ENCODE results near the gene ZNF592. TPM values are rescaled to one million over a fixed set of nuclear protein-coding genes. Genes with fewer than 3 reads are reported as not detected.

ZNF592 gene
- total and polyA plus RNA-seq, 2 donors (not counting 3 experiments of a cell fraction or from before 2014, with no cell fraction given), result 12.3 to 21.1 TPM

GRCh38 chr15:84759018-84759417, 10.6 kb downstream of the ZNF592 start:
- ChIA-PET POLR2A (no interaction called here), CTCF (interaction anchor here (0.6 kb wide), 1 partner anchor 115 kb away, joined by 3 read pairs; no protein-coding TSS in a partner anchor)
- Histone ChIP-seq H3K9me3 (replicated peaks; ENCODE audit: control insufficient read depth, insufficient read depth, low read length) (no peaks in the 10 kb centered on the region), H3K27ac (ENCODE audit: insufficient read depth, low read depth, low read length) (no peak overlapping the region), H3K36me3 (ENCODE audit: control insufficient read depth in 2 of 2, extremely low read depth in 1 of 2, insufficient read depth in 2 of 2, low read length in 2 of 2) (no peaks in the 10 kb centered on the region), H3K4me3 (replicated peaks in 1 of 3; ENCODE audit: insufficient read depth in 1 of 3, low read depth in 1 of 3, low read length in 3 of 3) (no peak overlapping the region), H3K4me1 (ENCODE audit: control insufficient read depth, extremely low read depth, insufficient read depth, low read length) (peaks cover 8% of the 10 kb centered on the region), H3K79me2 (ENCODE audit: control insufficient read depth, insufficient read depth, low read length) (peaks cover 94% of the 10 kb centered on the region), H4K20me1 (replicated peaks; ENCODE audit: control insufficient read depth, extremely low read depth, insufficient read depth, low read length) (peaks cover 10% of the 10 kb centered on the region), H3K9me1 (replicated peaks; ENCODE audit: control insufficient read depth, extremely low read depth, insufficient read depth, low read length) (no peaks in the 10 kb centered on the region), H3K4me2 (ENCODE audit: insufficient read depth, low read length) (no peak overlapping the region), H3K9ac (replicated peaks; ENCODE audit: extremely low read depth, insufficient read depth, low read length) (no peak overlapping the region), H2AFZ (ENCODE audit: low read depth, low read length) (no peak overlapping the region), H3K27me3 (ENCODE audit: control insufficient read depth in 2 of 2, insufficient read depth in 2 of 2, low read length in 2 of 2) (no peaks in the 10 kb centered on the region)
- BruUV-seq (replicated peaks), result no TSS peak
- no peak for DNase-seq (ENCODE audit: low read depth, low spot score)
- dilution Hi-C loops (cut with MboI; ENCODE audit: extremely low pct_ligation_motif_present, low sequenced_read_pairs) (no loop called here), intact Hi-C loops (cut with micrococcal nuclease) (no loop called here)
- TF ChIP-seq MYC (IDR thresholded peaks at IDR 0.05; ENCODE audit: low read depth, low read length) (no peak), EZH2 (IDR thresholded peaks at IDR 0.05; ENCODE audit: borderline replicate concordance, low read depth, low read length, severe bottlenecking) (no peak), GATA2 (IDR thresholded peaks at IDR 0.05; ENCODE audit: insufficient read depth, insufficient read length, low read depth, low read length) (no peak), CTCF (IDR thresholded peaks at IDR 0.05; ENCODE audit: extremely low read depth in 1 of 2, insufficient read depth in 1 of 2, low read depth in 1 of 2, low read length in 2 of 2) (no peak), MAX (IDR thresholded peaks at IDR 0.05; ENCODE audit: insufficient read depth, insufficient read length) (no peak), FOS (IDR thresholded peaks at IDR 0.05; ENCODE audit: borderline replicate concordance, insufficient read depth, low read length) (no peak), POLR2A (IDR thresholded peaks at IDR 0.05; ENCODE audit: low read depth, low read length) (no peak), JUN (IDR thresholded peaks at IDR 0.05; ENCODE audit: borderline replicate concordance, insufficient read depth, insufficient read length, low read depth) (no peak), POLR2AphosphoS5 (IDR thresholded peaks at IDR 0.05; ENCODE audit: insufficient read depth, low read depth, low read length) (no peak)
- no peak for FAIRE-seq
